HG02981 (cell line): ENCODE results near the gene CPLX1.

Source experiments
- ATAC-seq: cut with Tn5 transposase; IDR thresholded peaks from one replicate; pipeline ENCODE4 v1.9.1; 2021; ENCODE audit warnings: mild to moderate bottlenecking, moderate library complexity; ENCODE audit not compliant: unreplicated experiment

Gene CPLX1

DNA sequence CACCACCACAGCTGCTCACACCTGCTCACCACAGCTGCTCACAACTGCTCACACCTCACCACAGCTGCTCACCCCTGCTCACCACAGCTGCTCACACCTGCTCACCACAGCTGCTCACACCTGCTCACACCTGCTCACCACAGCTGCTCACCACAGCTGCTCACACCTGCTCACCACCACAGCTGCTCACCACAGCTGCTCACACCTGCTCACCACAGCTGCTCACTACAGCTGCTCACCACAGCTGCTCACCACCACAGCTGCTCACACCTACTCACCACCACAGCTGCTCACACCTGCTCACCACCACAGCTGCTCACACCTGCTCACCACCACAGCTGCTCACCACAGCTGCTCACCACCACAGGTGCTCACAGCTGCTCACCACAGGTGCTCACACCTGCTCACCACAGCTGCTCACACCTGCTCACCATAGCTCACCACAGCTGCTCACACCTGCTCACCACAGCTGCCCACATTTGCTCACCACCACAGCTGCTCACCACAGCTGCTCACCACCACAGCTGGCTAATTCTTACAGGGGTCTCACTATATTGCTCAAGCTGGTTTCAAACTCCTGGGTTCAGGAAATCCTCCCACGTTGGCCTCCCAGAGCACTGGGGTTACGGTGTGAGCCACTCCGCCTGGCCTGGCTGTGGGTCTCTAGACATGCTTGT lies 30.4 kb upstream of the CPLX1 start:
- no peak for ATAC-seq

DNA sequence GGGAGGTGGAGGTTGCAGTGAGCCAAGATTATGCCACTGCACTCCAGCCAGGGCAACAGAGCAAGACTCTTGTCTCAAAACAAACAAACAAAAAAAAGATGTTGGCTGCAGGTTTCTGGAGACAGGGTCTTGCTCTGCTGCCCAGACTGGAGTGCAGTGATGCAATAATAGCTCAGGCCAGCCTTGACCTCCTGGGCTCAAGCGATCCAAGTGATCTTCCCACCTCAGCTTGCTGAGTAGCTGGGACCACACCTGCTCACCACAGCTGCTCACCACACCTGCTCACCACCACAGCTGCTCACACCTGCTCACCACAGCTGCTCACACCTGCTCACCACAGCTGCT lies 29.9 kb upstream of the CPLX1 start:
- ATAC-seq = no peak

DNA sequence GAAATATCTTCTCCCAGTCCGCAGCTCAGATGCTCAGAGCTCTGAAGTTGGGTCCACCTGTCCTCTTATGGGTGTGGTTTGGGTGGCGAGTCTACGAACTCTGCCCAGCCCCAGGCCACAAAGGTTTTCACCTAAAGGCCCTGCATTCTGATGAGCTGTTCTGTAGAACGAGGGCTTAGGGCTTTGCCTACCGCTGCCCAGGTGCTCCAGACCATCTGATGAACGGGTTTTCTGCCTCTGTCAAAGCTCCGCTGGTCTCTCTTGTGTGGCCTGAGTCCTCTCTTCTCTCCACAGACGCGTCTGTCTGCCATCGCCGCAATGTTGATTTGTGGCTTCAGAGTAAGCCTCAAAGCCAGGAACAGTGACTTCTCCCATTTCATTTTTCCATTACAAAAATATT lies 28.4 kb upstream of the CPLX1 start:
- ATAC-seq = no peak

DNA sequence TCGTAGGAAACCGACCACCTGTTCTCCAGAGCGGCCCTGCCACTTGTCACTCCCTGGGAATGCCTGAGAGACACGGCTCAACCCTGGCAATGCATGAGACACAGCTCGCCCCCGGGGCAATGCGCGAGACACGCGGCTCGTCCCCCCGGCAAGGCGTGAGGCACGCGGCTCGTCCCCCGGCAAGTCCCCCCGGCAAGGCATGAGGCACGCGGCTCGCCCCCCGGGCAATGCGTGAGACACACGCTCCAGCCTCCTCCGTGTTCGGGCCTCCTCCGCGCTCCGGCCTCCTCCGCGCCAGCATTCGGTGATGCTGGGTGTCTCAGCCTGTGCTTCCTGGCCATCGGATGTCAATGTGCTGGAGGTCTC lies 27.5 kb upstream of the CPLX1 start:
- ATAC-seq = no peak

DNA sequence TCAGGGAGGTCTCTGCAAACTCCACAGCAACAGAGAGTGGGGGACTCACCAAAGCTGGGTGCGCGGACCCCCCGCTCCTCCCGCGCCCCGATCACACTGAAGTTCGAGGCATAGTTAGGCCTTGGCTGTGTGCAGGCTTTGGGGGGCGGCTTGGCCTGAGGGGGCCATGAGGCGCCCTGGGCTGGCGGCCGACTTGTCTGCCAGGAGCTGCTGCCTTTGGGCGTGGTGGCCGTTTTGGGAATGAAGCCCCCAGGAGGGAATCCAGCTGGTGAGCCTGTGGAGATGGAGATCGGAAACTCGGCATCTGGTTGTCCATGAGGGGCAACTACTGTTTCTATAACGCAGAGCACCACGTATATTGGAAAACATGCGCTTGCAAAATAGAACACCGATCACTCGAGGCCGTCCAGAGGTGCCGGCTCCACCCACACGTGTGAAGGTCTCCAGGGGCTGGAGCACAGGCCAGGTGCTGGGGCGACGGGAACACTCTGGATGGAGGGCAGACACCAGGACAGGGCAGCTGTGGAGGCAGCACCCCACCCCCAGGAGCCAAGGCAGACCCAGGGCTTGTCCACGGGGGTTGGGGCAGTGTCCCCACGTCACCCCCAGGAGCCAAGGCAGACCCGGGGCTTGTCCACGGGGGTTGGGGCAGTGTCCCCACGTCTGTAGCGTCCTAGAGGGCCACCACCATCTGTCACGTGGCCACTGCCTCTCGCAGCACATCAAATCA lies 25.9 kb upstream of the CPLX1 start:
- ATAC-seq = no peak

DNA sequence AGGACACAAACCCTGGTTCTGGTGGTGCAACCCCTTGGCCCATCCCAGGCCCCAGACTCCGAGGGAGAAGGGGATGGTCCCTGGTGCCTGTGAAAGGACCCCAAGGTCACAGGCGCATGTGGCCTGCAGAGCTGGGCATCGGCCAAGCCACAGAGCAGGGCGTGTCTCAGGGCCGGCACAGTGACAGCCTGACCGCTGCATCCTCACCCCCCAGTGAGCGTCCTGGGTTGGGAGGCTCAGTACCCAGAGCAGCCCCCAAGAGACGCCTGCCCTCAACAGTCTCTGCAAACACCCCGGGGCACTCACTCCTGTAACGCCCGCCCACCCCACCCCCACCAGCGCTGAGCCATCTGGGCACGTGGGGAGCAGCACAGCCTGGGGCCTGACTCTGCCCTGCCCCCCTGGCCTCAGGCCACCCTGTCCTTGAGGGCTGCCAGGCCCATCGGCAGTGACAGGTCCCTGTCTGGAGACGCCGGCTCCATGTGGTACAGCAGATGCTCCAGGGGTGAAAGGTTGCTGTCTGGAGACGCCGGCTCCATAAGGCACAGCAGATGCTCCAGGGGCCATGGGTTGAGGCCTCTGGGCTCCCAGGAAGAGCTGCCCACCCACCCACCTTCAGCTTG lies 24.5 kb upstream of the CPLX1 start:
- ATAC-seq = no peak

DNA sequence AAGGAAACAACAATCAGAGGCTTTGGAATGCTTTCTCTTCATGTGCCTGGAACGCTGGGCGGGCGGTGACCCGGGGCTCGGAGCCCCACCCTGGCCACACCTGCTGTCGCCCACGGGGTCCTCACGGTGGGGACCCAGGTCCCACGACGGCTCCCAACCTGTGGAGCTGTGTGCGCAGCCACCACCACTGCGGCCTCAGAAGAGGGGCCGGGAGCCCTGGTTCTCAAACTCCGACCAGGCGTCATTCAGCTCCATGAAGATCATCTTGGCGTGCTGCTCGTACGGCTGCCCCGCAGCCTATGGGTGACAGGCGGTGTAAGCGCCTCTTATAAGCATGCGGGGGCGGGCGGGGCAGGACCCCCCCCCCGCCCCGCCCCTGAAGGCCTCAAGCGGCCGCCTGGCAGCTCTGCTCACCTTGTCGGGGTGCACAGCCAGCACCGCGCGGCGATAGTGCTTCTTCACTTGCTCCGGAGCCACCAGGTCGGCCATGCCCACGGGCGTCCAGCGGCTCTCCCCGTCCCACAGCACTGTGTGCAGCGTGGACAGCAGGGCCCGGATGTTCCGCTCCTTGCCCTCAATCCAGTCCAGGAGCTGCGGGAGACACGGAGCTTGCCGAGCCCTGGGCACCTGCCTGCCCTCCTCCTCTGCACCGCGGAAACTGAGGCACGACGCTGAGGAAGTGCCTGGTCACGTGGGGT lies 23.7 kb upstream of the CPLX1 start:
- no peak for ATAC-seq

DNA sequence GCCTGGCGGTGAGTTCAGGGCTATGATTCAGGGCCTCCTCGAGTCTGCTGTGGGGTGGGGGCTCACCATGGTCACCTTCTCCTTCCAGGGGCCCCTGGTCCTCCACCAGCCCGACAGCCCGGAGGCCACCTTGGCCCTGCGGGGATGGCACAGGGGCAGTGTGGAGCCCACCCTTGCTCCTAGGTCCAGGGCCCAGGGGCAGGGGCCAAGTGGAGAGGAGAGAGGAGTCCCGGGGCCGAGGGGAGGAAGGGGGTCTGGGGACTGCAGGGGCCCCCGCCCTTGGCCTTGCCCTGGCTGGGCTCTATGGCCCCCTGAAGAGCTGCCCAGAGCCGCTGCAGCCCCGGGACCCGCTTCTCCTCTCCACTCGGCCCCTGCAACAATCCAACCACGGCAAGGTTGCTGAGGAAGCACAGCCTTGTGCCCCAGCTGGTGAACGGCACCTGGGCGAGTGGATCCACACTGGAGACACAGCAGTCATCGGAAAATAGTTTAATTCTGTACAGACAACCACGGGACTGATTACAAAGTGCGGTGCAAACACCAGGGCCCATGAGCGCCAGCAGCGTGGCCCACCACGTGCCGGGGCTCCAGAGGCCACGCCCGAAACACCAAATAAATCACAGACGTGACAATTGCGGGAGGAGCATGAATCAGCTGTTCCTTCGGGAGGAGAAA lies 23.0 kb upstream of the CPLX1 start:
- no peak for ATAC-seq

DNA sequence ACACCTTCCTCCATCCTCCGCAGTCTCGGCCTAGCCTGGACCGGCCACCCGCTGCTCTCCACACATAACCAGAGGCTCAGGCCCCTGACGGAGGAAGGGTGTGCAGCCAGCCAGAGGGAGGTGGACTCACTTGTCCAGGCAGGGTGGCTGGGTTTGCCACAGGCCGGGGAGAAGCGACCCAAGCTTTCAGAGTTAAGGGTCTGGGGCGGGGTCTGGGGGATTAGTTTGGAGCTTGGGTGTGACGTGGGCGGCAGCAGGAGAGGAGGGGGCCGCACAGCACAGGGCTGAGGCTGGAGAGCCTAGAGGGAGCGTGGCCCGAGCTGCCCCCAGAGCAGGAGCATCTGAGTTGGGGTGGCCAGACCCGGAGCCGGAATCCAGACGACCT lies 22.4 kb upstream of the CPLX1 start:
- ATAC-seq = no peak

DNA sequence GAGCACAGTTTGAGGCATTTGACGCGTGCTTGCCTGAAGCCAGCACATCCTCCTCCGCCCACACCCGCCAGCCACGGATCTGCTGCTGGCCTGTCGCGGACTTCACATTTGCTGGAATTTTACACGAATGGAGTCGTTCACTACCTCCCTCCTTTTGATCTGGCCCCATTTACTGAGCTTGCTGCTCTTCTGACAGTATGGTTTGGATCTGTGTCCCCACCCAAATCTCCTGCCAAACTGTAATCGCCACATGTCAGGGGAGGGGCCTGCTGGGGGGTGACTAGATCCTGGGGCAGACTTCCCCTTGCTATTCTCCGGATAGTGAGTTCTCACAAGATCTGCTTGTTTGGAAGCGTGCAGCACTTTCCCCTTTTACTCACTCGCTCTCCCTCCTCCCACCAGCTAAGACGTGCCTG lies 19.9 kb upstream of the CPLX1 start:
- no peak for ATAC-seq

DNA sequence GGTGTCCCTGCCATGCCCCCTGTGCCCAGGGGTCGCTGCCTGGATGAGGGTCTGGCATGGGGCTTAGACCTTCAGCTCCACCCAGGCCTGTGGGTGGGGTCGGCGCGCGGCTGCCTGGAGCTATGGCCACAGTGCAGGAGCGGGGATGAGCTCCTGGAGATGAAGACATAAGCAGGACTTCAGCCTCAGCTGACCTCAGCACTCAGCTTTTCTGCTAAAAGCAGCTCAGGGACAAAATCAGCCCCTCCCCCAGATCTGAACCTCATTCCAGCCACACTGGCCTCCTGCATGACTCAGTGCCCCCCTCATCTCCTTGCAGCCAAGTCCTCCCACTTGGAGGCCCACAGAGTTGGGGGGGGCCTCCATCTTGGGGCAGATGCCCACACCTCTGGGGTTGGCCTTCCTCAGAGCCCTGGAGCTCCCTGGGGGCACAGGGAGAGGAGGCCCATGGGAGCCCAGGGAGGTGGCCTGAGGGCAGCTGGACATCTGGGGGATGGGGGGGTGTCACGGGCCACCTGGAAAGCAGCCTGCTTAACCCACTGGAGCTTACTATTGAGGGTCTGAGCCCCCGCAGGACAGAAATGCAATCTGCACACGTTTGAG lies 19.4 kb upstream of the CPLX1 start:
- no peak for ATAC-seq

DNA sequence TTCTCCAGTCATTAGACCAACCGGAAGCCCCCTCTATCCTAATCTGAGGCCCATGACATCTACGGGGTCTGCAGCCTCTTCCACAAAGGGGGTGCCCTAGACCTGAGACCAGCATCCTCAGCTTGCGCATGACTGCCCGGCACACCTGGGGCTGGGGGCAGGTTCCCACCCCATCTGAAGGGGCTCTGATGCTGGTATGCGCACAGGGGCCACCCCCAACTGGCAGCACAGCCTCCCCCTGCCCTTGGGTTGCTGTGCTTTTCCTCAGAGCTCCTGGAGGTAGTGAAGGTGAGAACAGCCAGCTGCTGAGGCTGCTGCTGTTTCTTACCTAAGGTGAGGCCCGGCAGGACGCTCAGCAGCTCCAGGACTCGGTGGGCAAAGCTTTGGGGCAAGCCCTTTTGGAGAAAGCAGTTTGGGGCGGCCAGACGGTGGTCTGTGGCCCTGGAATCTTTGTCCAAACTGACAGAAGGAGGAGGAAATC lies 18.9 kb upstream of the CPLX1 start:
- no peak for ATAC-seq

DNA sequence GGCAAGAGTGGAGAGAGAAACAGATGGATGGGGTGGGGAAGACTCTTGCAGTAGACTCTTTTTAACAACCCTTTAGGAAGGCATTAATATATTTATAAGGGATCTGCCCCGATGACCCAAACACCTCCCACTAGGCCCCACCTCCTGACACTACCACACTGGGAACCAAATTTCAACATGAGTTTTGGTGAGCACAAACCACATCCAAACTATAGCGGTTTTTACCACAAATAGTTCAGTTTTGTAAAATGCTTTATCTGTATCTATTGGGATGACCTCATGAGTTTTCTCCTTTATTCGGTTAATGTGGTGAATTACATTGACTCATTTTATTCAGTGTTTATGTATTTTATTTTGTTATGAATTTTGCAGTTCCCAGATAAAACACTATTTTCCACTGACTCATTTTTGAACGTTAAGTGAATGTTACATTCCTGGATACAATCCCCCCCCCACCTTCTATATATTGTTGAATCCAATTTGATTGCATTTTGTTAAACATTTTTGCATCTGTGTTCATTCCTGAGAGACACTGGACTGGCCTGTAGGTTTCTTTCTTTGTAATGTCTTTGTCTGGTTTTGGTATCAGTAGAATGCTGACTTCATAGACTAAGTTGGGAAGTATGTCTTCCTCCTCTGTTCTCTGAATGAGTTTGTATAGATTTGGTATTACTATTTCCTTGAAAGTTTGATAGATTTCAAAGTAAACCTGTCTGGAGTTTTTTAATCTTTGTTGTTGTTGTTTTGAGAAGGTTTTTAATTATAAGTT lies 13.9 kb upstream of the CPLX1 start:
- no peak for ATAC-seq

DNA sequence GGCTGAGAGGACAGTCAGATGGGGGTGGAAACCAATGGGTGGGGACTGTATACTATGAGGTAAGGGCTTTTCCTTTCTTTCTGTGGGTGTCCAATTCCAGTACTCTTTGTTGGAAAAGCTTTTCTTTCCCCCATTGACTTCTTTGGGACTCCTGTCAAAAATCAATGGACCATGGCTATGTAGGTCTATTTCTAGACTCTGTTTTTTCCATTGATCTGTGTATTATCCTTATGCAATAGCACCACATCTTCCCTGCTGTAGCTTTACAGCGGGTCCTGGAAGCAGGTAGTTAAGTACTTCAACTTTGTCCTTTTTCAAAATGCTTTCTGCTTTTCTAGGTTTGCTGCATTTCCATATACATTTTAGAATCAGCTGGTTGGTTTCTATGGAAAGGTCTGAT lies 11.8 kb upstream of the CPLX1 start:
- ATAC-seq = no peak

DNA sequence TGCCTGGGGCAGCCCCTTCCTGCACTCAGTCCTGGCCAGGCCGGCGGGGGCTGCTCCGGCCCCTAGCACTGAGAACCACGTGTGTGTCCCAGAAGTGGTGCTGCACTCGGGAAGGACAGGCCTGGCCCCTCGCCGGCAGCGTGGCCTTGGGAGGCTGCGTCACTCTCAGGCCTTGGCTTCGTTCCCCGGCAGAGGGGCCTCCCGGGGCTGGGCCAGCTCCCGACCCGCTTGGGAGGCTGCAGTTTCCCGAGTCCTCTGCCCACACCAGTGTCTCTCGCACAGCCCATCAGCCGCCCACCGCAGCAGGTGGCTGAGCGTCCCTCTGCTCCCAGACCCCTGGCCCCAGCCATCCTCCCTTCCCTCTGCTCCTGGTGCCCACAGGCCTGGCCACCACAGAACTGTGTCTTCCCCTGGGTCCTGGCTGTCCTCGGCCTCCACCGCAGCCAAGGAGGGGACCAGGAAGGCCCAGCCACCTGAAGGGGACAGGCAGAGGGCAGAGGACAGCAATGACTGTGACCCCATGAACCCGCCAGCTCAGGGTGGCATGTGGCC lies 10.9 kb upstream of the CPLX1 start:
- no peak for ATAC-seq

DNA sequence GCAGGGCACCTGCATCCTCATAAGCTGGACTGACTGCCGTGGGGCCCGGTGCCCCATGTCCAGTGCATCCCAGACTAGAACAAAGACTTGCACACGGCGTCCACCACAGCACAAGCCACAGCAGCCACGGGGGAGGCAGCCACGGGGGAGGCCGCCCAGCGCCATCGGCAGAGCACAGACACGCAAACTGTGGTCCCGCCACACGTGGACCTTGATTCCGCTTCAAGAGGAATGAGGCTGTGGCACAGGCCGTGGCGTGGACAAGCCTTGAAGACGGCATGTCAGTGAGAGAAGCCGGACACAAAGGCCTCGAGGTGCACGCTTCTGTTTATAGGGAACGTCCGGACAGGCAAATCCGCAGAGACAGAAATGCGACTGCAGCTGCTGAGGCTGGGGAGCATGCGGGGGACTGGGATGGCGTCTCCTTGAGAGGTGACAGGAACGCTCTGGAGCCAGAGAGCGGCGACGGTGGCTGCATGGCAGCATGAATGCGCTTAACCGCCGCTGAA lies 10.1 kb upstream of the CPLX1 start:
- ATAC-seq = no peak

DNA sequence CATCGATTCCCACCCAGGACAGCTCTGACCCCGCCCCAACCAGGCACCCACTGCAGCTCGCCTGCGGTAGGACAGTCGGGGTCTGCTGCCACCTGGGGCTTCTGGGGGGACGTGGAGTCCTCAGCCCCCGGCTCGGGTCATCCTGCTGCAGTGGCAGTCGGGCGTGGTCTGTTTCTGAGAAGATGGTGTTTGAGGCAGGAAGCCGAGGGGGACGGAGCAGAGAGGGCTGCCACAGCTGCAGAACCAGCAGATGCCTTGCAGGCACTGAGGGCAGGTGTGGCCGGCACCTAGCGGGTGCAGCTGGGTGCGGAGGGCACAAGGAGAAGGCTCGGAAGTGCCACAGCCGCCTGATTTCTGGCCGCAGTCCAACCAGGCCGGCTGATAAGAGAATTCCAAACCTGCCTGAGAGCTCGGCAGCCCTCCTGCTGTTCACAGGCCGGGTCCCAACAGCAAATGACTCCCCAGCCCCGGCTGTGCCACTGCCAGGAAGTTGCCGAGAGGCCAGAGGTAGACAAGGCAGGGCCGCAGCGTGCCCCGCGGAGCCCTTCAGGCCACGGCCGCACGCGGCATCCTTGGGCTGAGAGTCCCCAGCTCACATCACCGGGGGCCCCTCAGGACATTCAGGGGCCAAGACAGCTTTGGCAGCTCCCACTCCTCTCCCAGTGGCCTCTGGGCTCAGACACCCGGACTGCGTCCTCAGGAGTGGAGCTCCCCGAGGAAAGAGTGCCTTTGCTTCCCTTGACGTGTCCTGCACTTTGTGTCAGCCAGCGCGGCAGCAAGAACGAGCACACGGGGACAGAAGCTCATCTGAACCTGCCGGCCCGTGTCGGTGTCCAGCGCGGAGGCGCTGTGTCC lies 9.4 kb upstream of the CPLX1 start:
- no peak for ATAC-seq

DNA sequence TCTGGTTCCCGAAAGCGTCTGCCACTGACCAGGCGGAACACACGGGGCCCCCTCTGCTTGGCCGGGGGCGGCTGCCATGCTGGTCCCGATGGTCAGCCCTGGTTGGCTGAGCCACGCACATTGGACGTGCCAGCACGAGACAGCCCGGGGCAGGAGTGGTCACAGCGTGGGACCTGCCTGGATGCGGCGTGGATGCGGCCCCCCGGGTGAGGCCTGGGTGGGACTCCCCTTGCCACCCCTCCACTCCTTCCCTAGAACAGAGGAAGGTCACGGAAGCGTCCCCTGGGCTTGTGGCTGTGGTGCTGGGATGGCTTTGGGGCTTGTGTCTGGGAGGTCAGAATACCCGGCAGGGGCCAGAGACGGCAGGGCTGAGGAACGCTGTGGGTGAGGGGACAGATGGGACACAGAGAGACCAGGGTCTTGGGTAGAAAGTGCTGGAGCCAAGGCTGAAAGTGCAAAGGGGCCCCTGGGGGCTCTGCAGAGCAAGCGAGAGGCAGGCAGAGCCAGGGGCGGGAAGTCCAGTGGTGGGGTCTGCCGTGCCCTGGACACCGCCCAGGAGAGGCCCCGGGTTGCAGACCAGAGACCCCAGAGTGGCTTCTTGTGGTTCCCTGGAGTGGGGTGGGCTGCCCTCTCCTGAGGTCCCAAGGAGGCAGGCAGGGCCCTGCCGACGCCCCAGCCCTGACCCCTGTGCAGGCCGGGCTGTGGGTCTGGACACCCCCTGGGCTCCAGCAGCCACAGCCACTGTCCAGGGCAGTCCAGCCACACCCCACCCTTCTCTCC lies 8.6 kb upstream of the CPLX1 start:
- no peak for ATAC-seq
